HFFc6 (cell line): ENCODE results near the gene BATF. TPM values are rescaled to one million over a fixed set of nuclear protein-coding genes. Genes with fewer than 3 reads are reported as not detected.

Source experiments
- DNase-seq: peaks from one replicate; pipeline ENCODE4 v3.0.0-alpha.2; 2018
- H3K27ac Mint-ChIP-seq: 2 replicates; pipeline ENCODE4 v1.8.0; 2020; ENCODE audit warnings: mild to moderate bottlenecking, mixed read lengths
- H3K27me3 Mint-ChIP-seq: 2 replicates; pipeline ENCODE4 v1.8.0; 2021; ENCODE audit warnings: mild to moderate bottlenecking, moderate library complexity, mixed read lengths; ENCODE audit not compliant: insufficient read depth
- H3K36me3 Mint-ChIP-seq: 2 replicates; pipeline ENCODE4 v1.8.0; 2021; ENCODE audit warnings: low read depth, mixed read lengths
- H3K4me1 Mint-ChIP-seq: 2 replicates; pipeline ENCODE4 v1.8.0; 2020; ENCODE audit warnings: low read depth, mixed read lengths
- H3K4me3 Mint-ChIP-seq: 2 replicates; pipeline ENCODE4 v1.8.0; 2020; ENCODE audit warnings: mild to moderate bottlenecking, moderate library complexity, mixed read lengths
- H3K9me3 Mint-ChIP-seq: 2 replicates; pipeline ENCODE4 v1.8.0; 2020; ENCODE audit warnings: mild to moderate bottlenecking, mixed read lengths
- CTCF ChIP-seq: fragments of 200-600 bp; sonication (generic); IDR thresholded peaks from 2 replicates; pipeline ENCODE4 v1.5.0; 2021; ENCODE audit warnings: antibody characterized with exemption, mild to moderate bottlenecking
- total RNA-seq, 6 experiments: library from RNA; stranded (reverse); fragmentation: NEBNext Ultra II Directional; extraction: Animal tissue kit (Norgen Biotek cat#: 25700); gene quantifications; 2 replicates in 1 of 6; 3 replicates in 5 of 6; pipeline ENCODE4 v1.2.3, GENCODE V29; 2021

The BATF gene
- total RNA-seq, 6 experiments from 2014 or later: not detected

GRCh38 chr14:75589931-75590330 is 67.7 kb downstream of the BATF start:
- Mint-ChIP-seq H3K9me3 (no peaks in the 10 kb centered on the region), H3K4me1 (no peaks in the 10 kb centered on the region), H3K27me3 (peaks cover 31% of the 10 kb centered on the region), H3K36me3 (0 out of 2 replicates have a peak, but pooled peaks cover 4% of the 10 kb centered on the region), H3K27ac (no peak overlapping the region), H3K4me3 (no peak overlapping the region)
- no peak for TF ChIP-seq CTCF
- DNase-seq: no peak

- Mint-ChIP-seq H3K27ac (no peak overlapping the region), H3K4me3 (no peak overlapping the region), H3K36me3 (0 out of 2 replicates have a peak, but pooled peaks cover 4% of the 10 kb centered on the region), H3K27me3 (peaks cover 29% of the 10 kb centered on the region), H3K4me1 (no peaks in the 10 kb centered on the region), H3K9me3 (no peaks in the 10 kb centered on the region)
- no peak for DNase-seq
- TF ChIP-seq CTCF: peak; percentile 32; the same call in 1 of the 2 replicates
Measured at GRCh38 chr14:75591331-75591946, 69.2 kb downstream of the BATF start.

GRCh38 chr14:75591987-75592575 is 69.8 kb downstream of the BATF start:
- Mint-ChIP-seq H3K36me3 (0 out of 2 replicates have a peak, but pooled peaks cover 4% of the 10 kb centered on the region), H3K4me3 (no peak overlapping the region), H3K27me3 (peaks cover 26% of the 10 kb centered on the region), H3K9me3 (no peaks in the 10 kb centered on the region), H3K27ac (no peak overlapping the region), H3K4me1 (no peaks in the 10 kb centered on the region)
- DNase-seq: no peak
- TF ChIP-seq CTCF: no peak

DNA sequence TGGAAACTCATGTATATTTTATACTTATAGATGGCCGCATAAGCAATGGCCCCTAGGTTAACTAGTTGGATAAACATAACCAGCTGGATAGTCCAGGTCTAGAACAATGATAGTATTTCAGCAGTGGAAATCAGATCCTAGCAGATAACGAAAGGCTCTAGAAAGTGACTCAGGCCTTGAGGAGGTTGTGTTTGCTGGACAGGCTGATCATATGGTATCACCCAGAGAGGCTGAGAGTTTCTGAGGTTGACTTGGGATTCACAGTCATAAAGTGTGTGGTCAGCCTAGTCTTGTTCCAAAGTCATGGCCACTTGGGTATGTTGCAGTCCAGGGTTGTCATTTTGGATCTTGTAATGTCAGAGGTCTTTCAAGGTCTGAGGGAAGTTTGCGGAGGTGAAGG is 73.0 kb downstream of the BATF start:
- Mint-ChIP-seq H3K27ac (no peak overlapping the region), H3K4me1 (no peaks in the 10 kb centered on the region), H3K4me3 (no peak overlapping the region), H3K27me3 (peaks cover 17% of the 10 kb centered on the region), H3K36me3 (0 out of 2 replicates have a peak, but pooled peaks cover 4% of the 10 kb centered on the region), H3K9me3 (no peaks in the 10 kb centered on the region)
- no peak for TF ChIP-seq CTCF
- peak; percentile 16 for DNase-seq

Other genes with a start within 250 kb of the BATF start
- gene FOS, start 243.6 kb upstream of the BATF start, total RNA-seq: 100 to 1,000 TPM; 118 to 368 (median 342) TPM
- gene JDP2, start 94.4 kb upstream of the BATF start, total RNA-seq: 10 to 100 TPM; 48.0 to 67.8 (median 61.8) TPM
- 1 to 10 TPM in 4 of 6 experiments, under 1 TPM in 2; 0.27 to 3.1 (median 1.8) TPM for gene FLVCR2, start 56.2 kb downstream of the BATF start, total RNA-seq
- gene ERG28, start 138.4 kb downstream of the BATF start, total RNA-seq: 10 to 100 TPM; 14.1 to 18.2 (median 15.6) TPM
- gene TTLL5, start 138.8 kb downstream of the BATF start, total RNA-seq: 10 to 100 TPM; 22.0 to 28.9 (median 25.0) TPM